GM12874 (cell line): ENCODE results near the gene GABBR2.

Source experiments
- CTCF ChIP-seq: IDR thresholded peaks from 2 replicates; pipeline ENCODE4 v1.5.1; 2011; ENCODE audit warnings: low read depth, mild to moderate bottlenecking, control low read depth, low read length, moderate library complexity; ENCODE audit not compliant: insufficient read depth

GABBR2 gene

GRCh38 chr9:98281281-98281680, 427.5 kb downstream of the GABBR2 start:
- TF ChIP-seq CTCF: no peak

- no peak for TF ChIP-seq CTCF
Measured at GRCh38 chr9:98280574-98280973, 428.2 kb downstream of the GABBR2 start.

GRCh38 chr9:98280162-98280561, 428.6 kb downstream of the GABBR2 start:
- TF ChIP-seq CTCF: no peak

GRCh38 chr9:98276907-98277469, 431.7 kb downstream of the GABBR2 start:
- TF ChIP-seq CTCF: no peak

- TF ChIP-seq CTCF: no peak
Measured at GRCh38 chr9:98275159-98275558, 433.6 kb downstream of the GABBR2 start.

GRCh38 chr9:98272083-98272482, 436.7 kb downstream of the GABBR2 start:
- TF ChIP-seq CTCF: no peak

GRCh38 chr9:98271479-98271878, 437.3 kb downstream of the GABBR2 start:
- no peak for TF ChIP-seq CTCF
